HG03342 (cell line): ENCODE measurements around the gene TSPAN6.

ENCODE experiments used
- ATAC-seq: cut with Tn5 transposase; IDR thresholded peaks from one replicate; pipeline ENCODE4 v1.9.1; 2021; ENCODE audit warnings: mild to moderate bottlenecking, moderate library complexity; ENCODE audit not compliant: unreplicated experiment

TSPAN6 gene

DNA sequence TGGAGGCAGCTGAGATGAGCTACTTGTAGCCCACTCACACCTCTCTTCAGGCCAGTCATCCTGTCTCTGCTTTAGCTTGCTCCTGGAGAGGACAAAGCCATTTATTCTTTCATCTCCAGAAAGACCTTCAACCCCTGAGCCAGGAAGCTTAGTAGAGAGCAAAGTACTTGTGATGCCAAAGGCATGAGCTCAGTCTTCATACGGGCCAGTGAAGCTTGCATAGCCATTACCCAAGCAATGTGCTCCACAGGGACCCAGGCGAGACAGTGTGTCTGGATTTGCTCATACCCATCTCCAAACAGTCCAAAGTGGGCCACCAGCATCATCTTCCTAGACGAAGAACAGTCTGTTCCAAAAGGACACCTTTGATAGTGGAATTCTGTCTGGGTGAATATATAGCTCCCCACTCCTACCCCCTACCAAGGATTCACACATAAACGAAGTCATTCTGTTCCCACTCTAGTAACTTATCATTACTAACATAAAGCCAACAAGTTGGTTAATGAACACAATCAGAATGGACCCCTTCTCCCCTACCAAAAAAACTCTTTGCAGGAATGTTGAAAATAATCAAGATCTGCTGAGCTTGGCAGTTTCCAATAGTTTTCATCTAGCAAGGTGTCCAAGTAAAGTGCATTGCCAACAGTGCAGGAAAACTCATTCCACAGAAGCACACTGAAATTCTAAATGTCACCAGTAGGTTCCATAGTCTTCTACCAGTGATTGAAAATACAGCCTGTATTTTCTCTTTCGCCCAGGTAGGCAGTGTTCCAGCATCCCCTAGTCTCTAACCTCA, 45.2 kb downstream of the TSPAN6 start:
- no peak for ATAC-seq

DNA sequence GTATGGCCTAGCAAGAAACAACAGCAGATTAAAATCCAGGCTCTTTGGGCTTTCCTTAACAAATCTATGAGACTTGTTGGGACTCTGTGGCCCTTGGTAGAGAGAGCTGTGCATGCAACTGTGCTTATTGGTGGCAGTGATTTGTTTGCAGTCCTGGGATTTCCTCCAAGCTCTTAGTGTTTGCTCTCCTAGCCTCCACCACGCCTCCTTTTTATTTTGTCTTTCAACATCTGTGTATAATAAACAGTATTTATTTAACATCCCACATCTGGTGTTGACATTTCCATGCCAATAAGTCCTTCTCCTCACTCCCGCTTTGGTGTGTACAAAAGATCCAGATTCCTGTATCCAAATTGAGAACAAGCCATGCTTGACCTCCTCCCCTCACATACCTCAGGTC, 48.7 kb downstream of the TSPAN6 start:
- no peak for ATAC-seq

DNA sequence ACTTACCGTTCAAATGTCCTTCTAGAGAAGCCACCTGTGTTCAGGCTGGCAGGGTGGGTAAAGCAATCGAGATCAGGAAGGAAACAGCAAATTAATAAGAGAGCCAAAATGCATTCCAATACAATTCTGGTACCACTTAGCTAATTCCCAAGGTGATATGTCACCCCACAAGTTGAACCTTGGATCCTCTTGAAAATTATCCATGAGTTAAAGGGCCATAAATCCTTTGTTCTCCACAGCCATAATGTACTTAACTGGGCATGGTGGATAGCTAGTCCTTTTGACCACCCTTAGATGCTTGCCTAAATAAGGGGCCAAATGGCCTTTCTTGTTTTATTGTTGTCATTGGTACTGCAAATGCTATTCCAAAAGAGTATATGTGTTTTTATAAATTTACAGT, 49.9 kb downstream of the TSPAN6 start:
- ATAC-seq, result no peak

DNA sequence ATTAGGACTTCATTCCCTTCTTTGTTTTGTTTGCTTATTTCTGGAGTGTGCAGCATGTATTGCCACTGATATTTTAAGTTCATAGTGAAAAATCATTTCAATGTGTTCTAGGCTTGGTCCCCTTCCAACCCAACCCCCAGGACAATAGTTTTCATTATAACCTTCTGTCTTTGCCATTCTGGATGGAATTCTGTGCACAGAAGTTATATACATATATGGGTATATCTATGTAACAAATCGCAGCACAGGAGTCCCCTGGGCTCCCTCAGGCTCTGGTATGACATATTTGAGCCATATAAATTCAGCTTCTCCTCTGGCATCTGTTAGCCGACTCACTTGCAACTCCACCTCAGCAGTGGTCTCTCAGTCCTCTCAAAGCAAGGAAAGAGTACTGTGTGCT, 52.0 kb downstream of the TSPAN6 start, which contains the start of gene TNMD:
Gene TNMD (plus strand): TSS at position 326 of the 400 bp plus-strand sequence. CDS start 83 bp downstream, outside the sequence.
- no peak for ATAC-seq
